ENCODE measurements around the gene ARHGAP6. TPM values are rescaled to one million over a fixed set of nuclear protein-coding genes. Genes with fewer than 3 reads are reported as not detected.

Gene ARHGAP6
- total RNA-seq, 1 experiment from 2014 or later = 0.07 TPM

DNA sequence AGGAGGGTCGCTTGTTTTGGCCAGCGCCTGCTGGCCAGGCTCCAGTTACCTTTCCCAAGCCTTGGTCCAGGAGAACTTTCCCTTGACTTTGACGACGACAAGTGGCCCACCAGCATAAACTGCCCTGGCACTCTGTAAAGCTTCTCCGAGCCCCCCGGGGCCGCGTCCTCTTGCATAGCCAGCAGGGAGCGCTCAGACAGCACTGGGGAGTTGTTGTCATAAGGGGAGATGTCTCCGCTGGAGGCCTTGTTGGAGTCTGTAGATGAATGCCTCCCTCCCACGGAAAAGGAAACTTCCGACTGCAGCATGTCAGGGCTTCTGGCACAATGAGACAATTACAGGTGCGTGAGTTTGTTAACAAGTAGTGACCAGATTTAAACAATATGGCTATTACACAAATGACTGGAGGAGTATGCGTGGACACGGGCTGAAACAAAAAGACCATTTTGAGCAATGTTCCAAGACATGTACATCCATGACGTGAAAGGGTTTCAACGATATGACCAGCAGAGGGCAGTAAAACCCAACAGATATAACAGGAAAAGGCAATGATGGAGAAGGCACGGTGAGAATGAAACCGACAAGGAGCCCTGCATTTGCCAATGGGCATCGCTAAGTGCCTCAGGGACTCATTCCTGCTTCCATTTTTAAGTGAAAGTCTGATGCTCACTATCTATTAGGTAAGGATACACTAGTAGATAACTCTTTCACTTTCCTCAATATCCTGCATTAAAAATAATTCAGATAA, 521.6 kb downstream of the ARHGAP6 start:
- WGBS (ENCODE audit: extremely low coverage, insufficient read length, low lambda C conversion rate) = no CpG with 5 or more reads among the region's 20 CpGs
- peak; percentile 38 for DNase-seq
- Histone ChIP-seq H3K23me2 (ENCODE audit: insufficient read length, low read depth, low read length, poor library complexity, severe bottlenecking) (no peaks in the 10 kb centered on the region), H3K27ac (ENCODE audit: insufficient read length, low read depth, low read length) (no peak overlapping the region), H3K18ac (ENCODE audit: insufficient read length, low read depth, low read length) (no peak overlapping the region), H2BK120ac (ENCODE audit: low read depth, low read length, poor library complexity, severe bottlenecking) (no peak overlapping the region), H4K5ac (ENCODE audit: insufficient read length, low read depth, low read length) (no peak overlapping the region), H2BK12ac (ENCODE audit: insufficient read length, low read depth, low read length) (no peak overlapping the region), H3K4me2 (ENCODE audit: insufficient read depth, insufficient read length, low read length) (no peak overlapping the region), H2AFZ (ENCODE audit: low read length) (no peak overlapping the region), H3K4me1 (ENCODE audit: insufficient read depth, low read length) (no peaks in the 10 kb centered on the region), H3K56ac (ENCODE audit: insufficient read length, low read depth, low read length) (no peak overlapping the region), H3K27me3 (ENCODE audit: insufficient read depth, low read length) (no peaks in the 10 kb centered on the region), H3K79me2 (ENCODE audit: insufficient read depth, low read length) (no peaks in the 10 kb centered on the region), H2BK5ac (ENCODE audit: insufficient read length, low read length) (no peak overlapping the region), H3K9me3 (ENCODE audit: control insufficient read depth, low read depth, low read length) (no peaks in the 10 kb centered on the region), H2AK5ac (ENCODE audit: insufficient read length, low read length) (no peak overlapping the region), H3K9ac (ENCODE audit: extremely low read depth, insufficient read length, low read length) (no peak overlapping the region), H4K20me1 (ENCODE audit: control insufficient read depth, insufficient read depth, insufficient read length) (no peaks in the 10 kb centered on the region), H4K8ac (replicated peaks; ENCODE audit: insufficient read length, low read depth, low read length) (no peak overlapping the region), H3T11ph (ENCODE audit: low read length) (no peak overlapping the region), H3K4ac (ENCODE audit: low read depth, low read length) (no peak overlapping the region), H4K91ac (ENCODE audit: insufficient read length, low read depth, low read length) (no peak overlapping the region), H2BK20ac (ENCODE audit: low read depth, low read length, poor library complexity, severe bottlenecking) (no peak overlapping the region), H3K23ac (ENCODE audit: insufficient read length, low read depth, low read length) (no peak overlapping the region), H3K79me1 (ENCODE audit: insufficient read depth, low read depth, low read length, poor library complexity, severe bottlenecking) (no peaks in the 10 kb centered on the region), H3K14ac (ENCODE audit: insufficient read depth, low read length) (no peak overlapping the region), H2BK15ac (ENCODE audit: low read depth, low read length) (no peak overlapping the region)
- H3K27ac Mint-ChIP-seq = no peak overlapping the region
- 0 out of 4 replicates have a peak, but pooled peaks cover 2% of the 10 kb centered on the region in 2 experiments for H3K4me1 Mint-ChIP-seq
- peaks cover 47 to 61% of the 10 kb centered on the region in 2 experiments for H3K9me3 Mint-ChIP-seq
- H3K36me3 Mint-ChIP-seq (ENCODE audit: insufficient read depth in 1 of 3, low read depth in 3 of 3) = no peaks in the 10 kb centered on the region; a peak in 2 of 7 replicates
- H3K4me3 Mint-ChIP-seq = no peak overlapping the region
- TF ChIP-seq, protein P1, sequence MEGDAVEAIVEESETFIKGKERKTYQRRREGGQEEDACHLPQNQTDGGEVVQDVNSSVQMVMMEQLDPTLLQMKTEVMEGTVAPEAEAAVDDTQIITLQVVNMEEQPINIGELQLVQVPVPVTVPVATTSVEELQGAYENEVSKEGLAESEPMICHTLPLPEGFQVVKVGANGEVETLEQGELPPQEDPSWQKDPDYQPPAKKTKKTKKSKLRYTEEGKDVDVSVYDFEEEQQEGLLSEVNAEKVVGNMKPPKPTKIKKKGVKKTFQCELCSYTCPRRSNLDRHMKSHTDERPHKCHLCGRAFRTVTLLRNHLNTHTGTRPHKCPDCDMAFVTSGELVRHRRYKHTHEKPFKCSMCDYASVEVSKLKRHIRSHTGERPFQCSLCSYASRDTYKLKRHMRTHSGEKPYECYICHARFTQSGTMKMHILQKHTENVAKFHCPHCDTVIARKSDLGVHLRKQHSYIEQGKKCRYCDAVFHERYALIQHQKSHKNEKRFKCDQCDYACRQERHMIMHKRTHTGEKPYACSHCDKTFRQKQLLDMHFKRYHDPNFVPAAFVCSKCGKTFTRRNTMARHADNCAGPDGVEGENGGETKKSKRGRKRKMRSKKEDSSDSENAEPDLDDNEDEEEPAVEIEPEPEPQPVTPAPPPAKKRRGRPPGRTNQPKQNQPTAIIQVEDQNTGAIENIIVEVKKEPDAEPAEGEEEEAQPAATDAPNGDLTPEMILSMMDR (conservative IDR thresholded peaks at IDR 0.05) = peak; percentile 70
- peaks cover 4% of the 10 kb centered on the region for H3K27me3 Mint-ChIP-seq (ENCODE audit: low read depth)

All from H9 (cell line).